Measurements from ENCODE around the gene PTPN4. TPM values are rescaled to one million over a fixed set of nuclear protein-coding genes. Genes with fewer than 3 reads are reported as not detected.

PTPN4 gene
- total and polyA plus RNA-seq, 2 of the 8 experiments (the other 6 are each of a cell fraction or from before 2014, with no cell fraction given): 28.5 to 105 TPM

GRCh38 chr2:119710281-119710680 lies 49.4 kb upstream of the PTPN4 start:
- H3K36me3 ChIP-seq (ENCODE audit: control insufficient read depth in 2 of 4, insufficient read depth in 4 of 4, low read length in 3 of 4): no peaks in the 10 kb centered on the region
- ChIA-PET CTCF (ENCODE audit: partially characterized antibody) (no interaction called here), POLR2A (ENCODE audit: partially characterized antibody) (interaction anchor here (0.6 to 1.0 kb wide), 2 partner anchors 49 to 392 kb away, joined by 3 to 4 read pairs; partner anchors contain the start of gene PTPN4)
- H3K9ac ChIP-seq (replicated peaks in 1 of 4; ENCODE audit: extremely low read depth in 1 of 4, low read depth in 3 of 4, low read length in 3 of 4): no peak overlapping the region
- H4K20me1 ChIP-seq (replicated peaks in 1 of 2; ENCODE audit: control insufficient read depth in 1 of 2, insufficient read depth in 2 of 2, low read length in 2 of 2): no peaks in the 10 kb centered on the region
- H2BK12ac ChIP-seq (ENCODE audit: low read depth, low read length): no peak overlapping the region
- no peak overlapping the region for H3K23ac ChIP-seq (ENCODE audit: insufficient read length)
- H3K4me1 ChIP-seq (replicated peaks in 1 of 4; ENCODE audit: control insufficient read depth in 3 of 4, insufficient read depth in 4 of 4, low read length in 3 of 4): no peaks in the 10 kb centered on the region
- no peak overlapping the region for H3K27ac ChIP-seq (ENCODE audit: low read depth, low read length)
- no peak overlapping the region for H4K91ac ChIP-seq (replicated peaks; ENCODE audit: insufficient read length, low read length)
- no peak overlapping the region for H4K5ac ChIP-seq (ENCODE audit: insufficient read length, low read depth, low read length)
- no peak overlapping the region for H3K4ac ChIP-seq (replicated peaks; ENCODE audit: insufficient read length, low read depth, low read length)
- peaks cover under 1 to 2% of the 10 kb centered on the region in 2 experiments for H3K9me3 ChIP-seq (ENCODE audit: insufficient read depth in 2 of 2, low read depth in 1 of 2, low read length in 1 of 2)
- no peak overlapping the region for H4K8ac ChIP-seq (ENCODE audit: extremely low read depth, insufficient read depth, low read length)
- H2AK5ac ChIP-seq (ENCODE audit: low read depth, low read length): no peak overlapping the region
- no peak overlapping the region for H3K4me2 ChIP-seq (ENCODE audit: insufficient read depth in 1 of 2, low read depth in 2 of 2, low read length in 2 of 2)
- no peaks in the 10 kb centered on the region; the same call in 1 of the 2 replicates for H3K23me2 ChIP-seq (ENCODE audit: low read depth, low read length)
- H2BK5ac ChIP-seq (ENCODE audit: low read depth, low read length): no peak overlapping the region
- H3K14ac ChIP-seq (ENCODE audit: insufficient read length): no peak overlapping the region
- no peak for FAIRE-seq
- no peak overlapping the region for H2BK20ac ChIP-seq (ENCODE audit: low read length)
- H3K27me3 ChIP-seq (replicated peaks in 1 of 4; ENCODE audit: control insufficient read depth in 3 of 4, extremely low read depth in 1 of 4, insufficient read depth in 3 of 4, low read length in 3 of 4): no peaks in the 10 kb centered on the region
- H2BK120ac ChIP-seq (replicated peaks; ENCODE audit: low read depth, low read length): no peak overlapping the region
- H2BK15ac ChIP-seq (ENCODE audit: low read length): no peak overlapping the region
- H3K56ac ChIP-seq (replicated peaks; ENCODE audit: insufficient read length, low read depth, low read length): no peak overlapping the region
- H3K4me3 ChIP-seq (ENCODE audit: extremely low read depth in 1 of 4, insufficient read depth in 2 of 4, low read depth in 3 of 4, low read length in 4 of 4): no peak overlapping the region
- no peak overlapping the region for H2AFZ ChIP-seq (ENCODE audit: low read length)
- H3K79me2 ChIP-seq (ENCODE audit: control insufficient read depth in 1 of 2, insufficient read depth in 2 of 2, low read length in 2 of 2): no peaks in the 10 kb centered on the region
- no peaks in the 10 kb centered on the region for H3K79me1 ChIP-seq (ENCODE audit: low read depth, low read length)
- no peak overlapping the region for H3K18ac ChIP-seq (ENCODE audit: extremely low read depth, low read length)
- TF ChIP-seq RBBP5 (IDR thresholded peaks at IDR 0.05; ENCODE audit: borderline replicate concordance, low read depth, low read length) (no peak), JUND (IDR thresholded peaks at IDR 0.05; ENCODE audit: low read length) (no peak), NRF1 (IDR thresholded peaks at IDR 0.05; ENCODE audit: low read depth, low read length) (no peak), TAF7 (optimal IDR thresholded peaks at IDR 0.05; ENCODE audit: borderline replicate concordance, low read depth, low read length) (no peak), ZNF274 (IDR thresholded peaks at IDR 0.05; ENCODE audit: borderline replicate concordance, extremely low read depth, low read length) (no peak)
- DNase-seq (ENCODE audit: low read depth in 1 of 2, low spot score in 2 of 2): no peak
- 96% methylated on average over 6 of the region's 8 CpGs; no CpG with 5 or more reads in 1 of the 2 experiments for WGBS, 2 experiments (ENCODE audit: extremely low coverage in 1 of 2, insufficient coverage in 1 of 2, insufficient read length in 1 of 2, insufficient replicate concordance in 2 of 2, low coverage in 1 of 2, low lambda C conversion rate in 2 of 2, missing lambda C conversion rate in 1 of 2)

Data from H1 (cell line).